ENCODE results near the gene ABI3BP. TPM values are rescaled to one million over a fixed set of nuclear protein-coding genes. Genes with fewer than 3 reads are reported as not detected.

ABI3BP gene
- total and polyA plus RNA-seq, 2 donors (not counting 1 experiment from before 2014, with no cell fraction given), result 4.8 to 62.9 TPM

DNA sequence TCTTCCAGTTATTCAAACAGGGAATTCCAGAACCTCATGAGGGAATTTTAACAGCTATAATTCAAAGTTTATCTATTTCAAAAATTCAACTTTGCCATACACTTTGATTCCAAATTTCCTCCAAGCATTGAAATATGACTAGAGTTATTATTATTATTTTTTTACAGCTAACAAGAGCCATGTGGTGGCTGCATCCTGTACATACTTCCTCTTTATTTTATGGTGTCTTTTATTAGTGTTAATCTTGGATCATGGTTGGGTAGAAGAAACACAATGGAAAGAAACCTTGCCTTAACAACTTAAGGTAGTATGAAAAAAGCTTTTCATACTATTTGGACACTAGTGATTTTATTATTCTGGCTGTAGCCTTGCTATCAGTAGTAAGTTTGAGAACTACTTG lies 231.3 kb downstream of the ABI3BP start:
- no peak for TF ChIP-seq EZH2 (IDR thresholded peaks at IDR 0.05; ENCODE audit: low read length, missing control alignments)
- TF ChIP-seq, protein P1, sequence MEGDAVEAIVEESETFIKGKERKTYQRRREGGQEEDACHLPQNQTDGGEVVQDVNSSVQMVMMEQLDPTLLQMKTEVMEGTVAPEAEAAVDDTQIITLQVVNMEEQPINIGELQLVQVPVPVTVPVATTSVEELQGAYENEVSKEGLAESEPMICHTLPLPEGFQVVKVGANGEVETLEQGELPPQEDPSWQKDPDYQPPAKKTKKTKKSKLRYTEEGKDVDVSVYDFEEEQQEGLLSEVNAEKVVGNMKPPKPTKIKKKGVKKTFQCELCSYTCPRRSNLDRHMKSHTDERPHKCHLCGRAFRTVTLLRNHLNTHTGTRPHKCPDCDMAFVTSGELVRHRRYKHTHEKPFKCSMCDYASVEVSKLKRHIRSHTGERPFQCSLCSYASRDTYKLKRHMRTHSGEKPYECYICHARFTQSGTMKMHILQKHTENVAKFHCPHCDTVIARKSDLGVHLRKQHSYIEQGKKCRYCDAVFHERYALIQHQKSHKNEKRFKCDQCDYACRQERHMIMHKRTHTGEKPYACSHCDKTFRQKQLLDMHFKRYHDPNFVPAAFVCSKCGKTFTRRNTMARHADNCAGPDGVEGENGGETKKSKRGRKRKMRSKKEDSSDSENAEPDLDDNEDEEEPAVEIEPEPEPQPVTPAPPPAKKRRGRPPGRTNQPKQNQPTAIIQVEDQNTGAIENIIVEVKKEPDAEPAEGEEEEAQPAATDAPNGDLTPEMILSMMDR (conservative IDR thresholded peaks at IDR 0.05 in 1 of 2, IDR thresholded peaks at IDR 0.05 in 1 of 2; ENCODE audit: low read depth in 1 of 2, low read length in 2 of 2), result no peak
- Histone ChIP-seq H3K79me2 (ENCODE audit: control insufficient read depth, insufficient read depth, low read length) (no peaks in the 10 kb centered on the region), H3K9ac (ENCODE audit: insufficient read depth, low read length) (no peak overlapping the region), H3K27ac (ENCODE audit: insufficient read depth, low read length) (no peak overlapping the region), H3K36me3 (ENCODE audit: control insufficient read depth, insufficient read depth, low read length) (no peaks in the 10 kb centered on the region), H3K4me1 (ENCODE audit: control insufficient read depth, extremely low read depth, insufficient read depth, low read length) (no peaks in the 10 kb centered on the region), H3K4me2 (ENCODE audit: extremely low read depth, insufficient read depth, low read length) (no peak overlapping the region), H2AFZ (ENCODE audit: low read length) (no peak overlapping the region), H3K9me3 (ENCODE audit: control insufficient read depth, insufficient read depth, low read depth, low read length) (no peaks in the 10 kb centered on the region), H4K20me1 (ENCODE audit: control insufficient read depth, extremely low read depth, insufficient read depth, low read length) (no peaks in the 10 kb centered on the region), H3K27me3 (ENCODE audit: control insufficient read depth, insufficient read depth, low read length) (no peaks in the 10 kb centered on the region), H3K4me3 (replicated peaks in 1 of 4; ENCODE audit: control extremely low read depth in 1 of 4, insufficient read depth in 1 of 4, low read depth in 3 of 4, low read length in 4 of 4) (no peak overlapping the region)
- no peak for DNase-seq (ENCODE audit: low read depth in 2 of 2)

DNA sequence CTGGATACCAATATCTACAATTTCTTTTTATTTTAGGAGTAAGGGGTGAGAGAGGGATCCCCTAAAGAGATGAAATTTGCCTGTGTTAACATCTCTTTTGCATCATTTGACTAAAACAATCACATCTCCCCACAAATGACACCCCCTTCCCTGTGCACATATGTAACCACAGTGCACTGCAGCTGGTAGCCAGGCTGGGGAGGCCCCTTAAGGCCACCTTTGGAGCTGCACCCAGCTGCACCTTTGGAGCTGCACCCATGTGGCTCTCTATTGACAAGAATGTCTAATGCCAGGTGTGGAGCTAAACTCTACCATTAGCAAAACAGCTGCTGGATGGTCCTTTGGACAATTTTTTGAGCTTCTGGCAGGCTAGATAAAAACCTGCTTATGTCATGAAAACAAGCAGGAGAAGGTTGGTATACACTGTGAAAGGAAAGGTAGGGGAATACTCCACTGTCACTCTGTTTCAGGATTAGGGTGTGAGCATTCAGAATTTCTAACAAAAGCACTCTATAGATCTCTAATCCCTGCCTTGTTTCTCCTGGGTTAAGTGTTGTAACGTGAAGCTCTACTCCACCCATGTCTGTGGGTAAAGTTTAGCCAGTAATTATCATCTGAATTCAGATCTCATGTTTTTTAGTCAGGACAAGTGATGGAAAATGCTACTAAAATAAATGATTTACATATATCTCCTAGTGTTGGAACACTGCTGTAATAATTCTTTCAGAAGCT lies 231.8 kb downstream of the ABI3BP start:
- no peak overlapping the region for H3K4me2 ChIP-seq (ENCODE audit: extremely low read depth, insufficient read depth, low read length)
- H3K27ac ChIP-seq (ENCODE audit: insufficient read depth, low read length), result no peak overlapping the region
- no peaks in the 10 kb centered on the region for H3K9me3 ChIP-seq (ENCODE audit: control insufficient read depth, insufficient read depth, low read depth, low read length)
- no peaks in the 10 kb centered on the region for H3K36me3 ChIP-seq (ENCODE audit: control insufficient read depth, insufficient read depth, low read length)
- H3K4me3 ChIP-seq (replicated peaks in 1 of 4; ENCODE audit: control extremely low read depth in 1 of 4, insufficient read depth in 1 of 4, low read depth in 3 of 4, low read length in 4 of 4), result no peak overlapping the region
- TF ChIP-seq, protein P1 (conservative IDR thresholded peaks at IDR 0.05 in 1 of 2, IDR thresholded peaks at IDR 0.05 in 1 of 2; ENCODE audit: low read depth in 1 of 2, low read length in 2 of 2), result peak in 1 of 2 donors; percentile 8
- no peak for TF ChIP-seq EZH2 (IDR thresholded peaks at IDR 0.05; ENCODE audit: low read length, missing control alignments)
- H3K9ac ChIP-seq (ENCODE audit: insufficient read depth, low read length), result no peak overlapping the region
- no peak for DNase-seq (ENCODE audit: low read depth in 2 of 2)
- H4K20me1 ChIP-seq (ENCODE audit: control insufficient read depth, extremely low read depth, insufficient read depth, low read length), result no peaks in the 10 kb centered on the region
- no peak overlapping the region for H2AFZ ChIP-seq (ENCODE audit: low read length)
- no peaks in the 10 kb centered on the region for H3K79me2 ChIP-seq (ENCODE audit: control insufficient read depth, insufficient read depth, low read length)
- no peaks in the 10 kb centered on the region for H3K4me1 ChIP-seq (ENCODE audit: control insufficient read depth, extremely low read depth, insufficient read depth, low read length)
- no peaks in the 10 kb centered on the region for H3K27me3 ChIP-seq (ENCODE audit: control insufficient read depth, insufficient read depth, low read length)

DNA sequence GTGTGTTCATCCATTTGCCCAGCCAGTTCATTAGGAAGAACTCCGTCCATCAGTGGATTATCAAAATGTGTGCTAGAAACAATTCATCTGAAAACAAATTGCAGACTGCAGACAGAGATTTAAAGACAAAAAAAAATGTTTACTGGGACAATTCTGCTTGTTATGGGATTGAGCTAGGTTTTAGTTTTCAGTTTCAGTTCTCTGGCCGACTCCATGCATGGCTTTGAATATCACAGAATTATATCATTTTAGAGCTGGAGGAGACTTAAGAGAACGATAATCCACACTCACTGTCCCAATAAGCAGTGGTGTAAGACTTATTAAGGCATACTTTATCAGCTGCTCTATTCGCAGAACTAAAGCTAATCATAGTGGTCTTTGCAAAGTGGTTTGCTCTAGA lies 232.8 kb downstream of the ABI3BP start:
- Histone ChIP-seq H4K20me1 (ENCODE audit: control insufficient read depth, extremely low read depth, insufficient read depth, low read length) (no peaks in the 10 kb centered on the region), H2AFZ (ENCODE audit: low read length) (no peak overlapping the region), H3K4me1 (ENCODE audit: control insufficient read depth, extremely low read depth, insufficient read depth, low read length) (no peaks in the 10 kb centered on the region), H3K9me3 (ENCODE audit: control insufficient read depth, insufficient read depth, low read depth, low read length) (no peaks in the 10 kb centered on the region), H3K79me2 (ENCODE audit: control insufficient read depth, insufficient read depth, low read length) (no peaks in the 10 kb centered on the region), H3K9ac (ENCODE audit: insufficient read depth, low read length) (no peak overlapping the region), H3K4me2 (ENCODE audit: extremely low read depth, insufficient read depth, low read length) (peak overlapping the region; percentile 32), H3K27ac (ENCODE audit: insufficient read depth, low read length) (no peak overlapping the region), H3K27me3 (ENCODE audit: control insufficient read depth, insufficient read depth, low read length) (no peaks in the 10 kb centered on the region), H3K4me3 (replicated peaks in 1 of 4; ENCODE audit: control extremely low read depth in 1 of 4, insufficient read depth in 1 of 4, low read depth in 3 of 4, low read length in 4 of 4) (peak overlapping the region in 1 of 4 experiments; percentile 14), H3K36me3 (ENCODE audit: control insufficient read depth, insufficient read depth, low read length) (no peaks in the 10 kb centered on the region)
- TF ChIP-seq EZH2 (IDR thresholded peaks at IDR 0.05; ENCODE audit: low read length, missing control alignments), result no peak
- TF ChIP-seq, protein P1 (conservative IDR thresholded peaks at IDR 0.05 in 1 of 2, IDR thresholded peaks at IDR 0.05 in 1 of 2; ENCODE audit: low read depth in 1 of 2, low read length in 2 of 2), result no peak
- DNase-seq (ENCODE audit: low read depth in 2 of 2), result no peak

Data from fibroblast of lung (primary cell).